Tibial nerve (tissue), 4 donors: ENCODE measurements around the gene PAIP2B. TPM values are rescaled to one million over a fixed set of nuclear protein-coding genes. Genes with fewer than 3 reads are reported as not detected.

ENCODE experiments used
- DNase-seq, 2 donors: peaks; one replicate each; pipeline ENCODE4 v3.0.0-alpha.2; 2019; ENCODE audit warnings: low spot score in 2 of 2
- H3K27ac ChIP-seq, 4 donors: fragments of 200-600 bp; sonication (generic) in 3 of 4; one replicate each; pipeline ENCODE4 v1.5.1; 2017 to 2019; ENCODE audit warnings: mild to moderate bottlenecking in 1 of 4
- H3K27me3 ChIP-seq, 2 donors: fragments of 200-600 bp; sonication (generic) in 1 of 2; one replicate each; pipeline versions ENCODE4 v1.5.1 to v1.6.0; 2017 to 2019
- H3K36me3 ChIP-seq, 3 donors: fragments of 200-600 bp; sonication (generic); one replicate each; pipeline ENCODE4 v1.5.1; 2018 to 2019
- H3K4me1 ChIP-seq, 4 donors: fragments of 200-600 bp; sonication (generic) in 3 of 4; one replicate each; pipeline ENCODE4 v1.5.1; 2017 to 2019
- H3K4me3 ChIP-seq, 4 donors: fragments of 200-600 bp; sonication (generic) in 3 of 4; one replicate each; pipeline ENCODE4 v1.5.1; 2017 to 2019; ENCODE audit warnings: mild to moderate bottlenecking in 1 of 4, moderate library complexity in 1 of 4
- H3K9me3 ChIP-seq, 4 donors: fragments of 200-600 bp; sonication (generic) in 3 of 4; one replicate each; pipeline ENCODE4 v1.5.1; 2017 to 2019
- CTCF ChIP-seq, 5 experiments: fragments of 200-600 bp in 3 of 5; fragments of 450-650 bp in 2 of 5; sonication (generic) in 3 of 5; IDR thresholded peaks; one replicate each; pipeline ENCODE4 v1.5.1; 2016 to 2019; ENCODE audit warnings: antibody characterized with exemption in 5 of 5, mild to moderate bottlenecking in 3 of 5, moderate library complexity in 2 of 5
- EP300 ChIP-seq, 2 donors: sonication (generic); formaldehyde crosslinking; IDR thresholded peaks; one replicate each; pipeline ENCODE4 v1.6.1; 2017; ENCODE audit warnings: antibody characterized with exemption in 2 of 2, mild to moderate bottlenecking in 1 of 2
- POLR2A ChIP-seq, 2 donors: fragments of 450-650 bp; IDR thresholded peaks; one replicate each; pipeline ENCODE4 v1.6.1; 2017; ENCODE audit warnings: antibody characterized with exemption in 2 of 2, mild to moderate bottlenecking in 2 of 2, moderate library complexity in 2 of 2
- WGBS, 2 donors: methylation state at CpG; one replicate each; pipeline ENCODE4 v1.1.5; 2018; 5-methylcytosine and 5-hydroxymethylcytosine counted together
- total RNA-seq, 4 donors: library from RNA; depleted of rRNA; stranded (reverse); fragments of >200 nt; gene quantifications; one replicate each; pipeline ENCODE4 v1.1.0, GENCODE V29; 2016

Gene PAIP2B
- total RNA-seq, 4 donors from 2014 or later = 5.7 to 22.1 (median 13.6) TPM

GRCh38 chr2:71223767-71224333, 3.1 kb downstream of the PAIP2B start:
- Histone ChIP-seq H3K36me3 (peaks cover 0 to 8% (median 0%) of the 10 kb centered on the region in 3 donors), H3K27ac (no peak overlapping the region), H3K9me3 (no peaks in the 10 kb centered on the region), H3K4me1 (peaks cover 0 to 16% (median 4%) of the 10 kb centered on the region in 4 donors), H3K27me3 (no peaks in the 10 kb centered on the region), H3K4me3 (no peak overlapping the region)
- TF ChIP-seq POLR2A (IDR thresholded peaks at IDR 0.05) (no peak), EP300 (IDR thresholded peaks at IDR 0.05) (peak in 1 of 2 donors; percentile 14), CTCF (IDR thresholded peaks at IDR 0.05) (peak; percentile 36 to 64 (median 54))
- 24% methylated on average over 3 of the region's 3 CpGs for WGBS, 2 donors
- DNase-seq = peak; percentile 23 to 31

- Histone ChIP-seq H3K4me1 (peaks cover 0 to 8% (median 1%) of the 10 kb centered on the region in 4 donors), H3K27ac (no peak overlapping the region), H3K36me3 (peaks cover 0 to 8% (median 0%) of the 10 kb centered on the region in 3 donors), H3K27me3 (no peaks in the 10 kb centered on the region), H3K4me3 (no peak overlapping the region), H3K9me3 (no peaks in the 10 kb centered on the region)
- TF ChIP-seq CTCF (IDR thresholded peaks at IDR 0.05) = no peak
- no peak for TF ChIP-seq POLR2A (IDR thresholded peaks at IDR 0.05)
- TF ChIP-seq EP300 (IDR thresholded peaks at IDR 0.05) = no peak
- DNase-seq = no peak
- WGBS, 2 donors = 88 to 93% methylated on average over 2 of the region's 2 CpGs
Observed at GRCh38 chr2:71220743-71221142, 6.2 kb downstream of the PAIP2B start.

- no peaks in the 10 kb centered on the region for H3K4me1 ChIP-seq
- peaks cover 0 to 2% (median 0%) of the 10 kb centered on the region in 3 donors for H3K36me3 ChIP-seq
- H3K4me3 ChIP-seq = no peak overlapping the region
- 88 to 100% methylated on average over 1 of the region's 1 CpG for WGBS, 2 donors
- H3K27me3 ChIP-seq = no peaks in the 10 kb centered on the region
- no peak for TF ChIP-seq POLR2A (IDR thresholded peaks at IDR 0.05)
- TF ChIP-seq CTCF (IDR thresholded peaks at IDR 0.05) = no peak
- TF ChIP-seq EP300 (IDR thresholded peaks at IDR 0.05) = no peak
- DNase-seq = no peak
- H3K9me3 ChIP-seq = no peaks in the 10 kb centered on the region
- H3K27ac ChIP-seq = no peak overlapping the region
Observed at GRCh38 chr2:71216501-71216900, 10.4 kb downstream of the PAIP2B start.

- 87 to 88% methylated on average over 3 of the region's 3 CpGs for WGBS, 2 donors
- TF ChIP-seq POLR2A (IDR thresholded peaks at IDR 0.05) (no peak), CTCF (IDR thresholded peaks at IDR 0.05) (no peak), EP300 (IDR thresholded peaks at IDR 0.05) (no peak)
- Histone ChIP-seq H3K4me1 (no peaks in the 10 kb centered on the region), H3K9me3 (no peaks in the 10 kb centered on the region), H3K36me3 (no peaks in the 10 kb centered on the region), H3K27me3 (no peaks in the 10 kb centered on the region), H3K27ac (no peak overlapping the region), H3K4me3 (no peak overlapping the region)
- DNase-seq = no peak
Observed at GRCh38 chr2:71215447-71215846, 11.5 kb downstream of the PAIP2B start.

- no peak overlapping the region for H3K4me3 ChIP-seq
- H3K27ac ChIP-seq = no peak overlapping the region
- WGBS, 2 donors = 35 to 40% methylated on average over 2 of the region's 2 CpGs
- H3K27me3 ChIP-seq = no peaks in the 10 kb centered on the region
- no peaks in the 10 kb centered on the region for H3K4me1 ChIP-seq
- H3K36me3 ChIP-seq = no peaks in the 10 kb centered on the region
- no peak for DNase-seq
- H3K9me3 ChIP-seq = no peaks in the 10 kb centered on the region
- TF ChIP-seq EP300 (IDR thresholded peaks at IDR 0.05) (no peak), CTCF (IDR thresholded peaks at IDR 0.05) (no peak), POLR2A (IDR thresholded peaks at IDR 0.05) (no peak)
Observed at GRCh38 chr2:71212336-71212735, 14.6 kb downstream of the PAIP2B start.
